NCI-H510A (cell line): Measurements from ENCODE around the gene ABCA10.
"Not testable (repeated sequence)": the region's sequence is repeated elsewhere in the genome, so short reads cannot be mapped to it uniquely, and the experiment has no call there.

Source experiments
- DNase-seq: peaks from one replicate; lab custom pipeline; 2025; lab: John Stamatoyannopoulos, UW

The ABCA10 gene

DNA sequence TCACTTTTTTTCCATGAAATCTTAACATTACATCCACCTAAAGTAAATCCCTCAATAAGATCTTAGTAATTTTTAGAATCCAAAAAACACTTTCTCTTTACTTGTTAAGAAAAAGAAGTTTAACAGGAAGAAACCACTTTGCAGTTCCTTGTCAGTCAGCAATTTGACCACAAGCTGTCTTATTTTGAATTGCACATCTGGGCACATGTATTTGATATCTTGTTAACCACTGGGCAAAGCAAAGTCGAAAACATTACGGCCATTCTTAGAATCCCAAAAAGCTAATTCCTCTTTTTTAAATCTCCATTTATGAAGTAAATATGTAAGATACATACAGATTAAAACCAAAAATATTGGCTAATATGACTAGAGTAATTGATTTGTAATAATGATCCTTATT, 1.1 kb downstream of the ABCA10 start:
- no peak for DNase-seq

DNA sequence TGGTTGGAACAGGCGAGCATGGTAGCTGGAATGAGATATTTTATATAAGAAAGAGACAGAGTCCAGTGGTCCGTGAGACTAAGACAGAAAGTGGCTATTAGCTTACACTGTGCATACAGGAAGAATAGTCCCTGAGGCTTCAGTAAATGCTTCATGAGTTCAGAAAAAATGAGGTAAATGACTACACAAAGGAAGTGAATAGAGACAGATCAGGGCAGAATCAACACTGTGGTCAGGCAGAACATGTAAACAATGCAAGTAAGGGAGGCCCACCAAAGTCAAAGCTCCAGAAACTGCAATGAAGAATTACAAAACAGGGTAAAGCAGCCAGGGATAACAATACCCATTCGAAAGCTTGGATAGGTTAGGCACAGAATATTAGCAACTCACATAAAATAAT, 4.8 kb downstream of the ABCA10 start:
- DNase-seq = no peak

GRCh38 chr17:69222707-69223258, 5.8 kb downstream of the ABCA10 start:
- DNase-seq = no peak

DNA sequence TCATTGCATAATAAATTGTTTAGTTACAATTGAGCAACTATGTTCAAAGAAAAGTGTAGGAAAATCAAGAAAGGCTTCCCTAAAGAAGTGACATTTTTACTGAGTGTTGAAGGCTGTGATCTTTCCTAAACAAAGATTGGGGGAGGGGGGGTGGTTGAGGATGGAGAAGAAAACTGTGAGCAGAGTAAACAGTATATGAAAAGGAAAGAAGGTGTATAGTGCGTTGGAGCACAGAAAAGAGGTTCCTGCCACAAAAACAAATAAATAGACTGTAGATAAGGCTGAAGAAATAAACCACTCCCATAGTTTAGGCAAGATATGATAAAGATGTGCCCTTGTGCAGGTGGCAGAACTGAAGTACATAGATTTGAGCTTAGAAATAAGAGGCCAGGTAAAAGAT, 8.5 kb downstream of the ABCA10 start:
- DNase-seq = no peak

GRCh38 chr17:69218986-69219385, 9.6 kb downstream of the ABCA10 start:
- DNase-seq = no peak

DNA sequence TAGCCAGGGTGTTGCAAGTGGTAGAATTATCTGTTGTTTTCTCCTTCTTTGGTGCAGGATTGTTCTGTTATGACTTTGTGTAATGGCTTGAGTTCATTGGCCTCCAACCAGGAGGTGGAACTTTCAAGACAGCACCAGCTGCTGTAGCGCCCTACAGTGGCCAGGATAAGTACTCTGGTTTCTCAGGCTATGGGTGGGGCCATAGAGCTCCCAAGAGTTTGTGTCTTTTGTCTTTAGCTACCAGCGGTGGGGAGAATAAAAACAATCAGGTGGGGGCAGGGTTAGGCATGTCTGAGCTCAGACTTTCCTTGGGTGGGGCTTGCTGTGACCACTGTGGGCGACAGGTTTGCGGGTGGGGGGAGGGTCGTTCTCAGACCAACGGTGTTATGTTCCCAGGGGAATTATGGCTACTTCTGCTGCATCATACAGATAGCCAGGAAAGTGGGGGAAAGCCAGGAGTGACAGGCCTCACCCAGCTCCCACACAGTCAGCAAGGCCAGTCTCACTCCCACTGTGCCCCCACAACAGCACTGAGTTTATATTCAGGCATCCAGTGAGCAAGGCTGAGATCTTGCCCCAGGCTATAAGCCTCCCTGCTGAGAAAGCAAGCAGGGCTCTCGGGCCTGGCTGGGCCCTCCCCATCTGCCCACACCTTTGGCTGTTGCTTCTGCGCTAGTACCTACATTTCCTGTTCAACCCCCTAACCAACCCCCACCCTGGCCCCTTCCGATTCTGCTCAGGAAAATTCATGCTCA, 15.4 kb downstream of the ABCA10 start:
- no peak for DNase-seq

GRCh38 chr17:69208640-69209039, 20.0 kb downstream of the ABCA10 start:
- DNase-seq = no peak

GRCh38 chr17:69207151-69207550, 21.5 kb downstream of the ABCA10 start:
- no peak for DNase-seq

DNA sequence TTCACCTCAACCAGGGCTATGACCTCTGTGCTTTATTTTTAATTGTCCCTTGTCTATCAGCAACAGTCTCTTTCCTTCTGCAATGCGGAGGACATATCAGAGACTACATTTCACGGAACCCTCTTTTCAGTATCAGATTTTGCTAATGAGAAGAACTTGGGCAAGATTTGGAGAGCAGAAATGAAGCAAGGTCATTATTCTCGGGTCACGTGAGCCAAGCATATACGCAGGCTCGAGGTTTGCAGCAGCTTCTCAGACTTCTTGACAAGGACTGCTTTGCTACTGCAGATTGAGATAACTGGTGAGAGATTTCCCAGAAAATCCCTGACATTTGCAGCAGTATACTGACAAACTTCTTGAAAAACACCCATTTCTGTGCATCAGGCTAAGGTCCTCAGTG, 30.4 kb downstream of the ABCA10 start:
- no peak for DNase-seq

- not testable (repeated sequence) for DNase-seq
Observed at GRCh38 chr17:69196105-69196653, 32.4 kb downstream of the ABCA10 start.

GRCh38 chr17:69192754-69193153, 35.9 kb downstream of the ABCA10 start:
- DNase-seq = no peak

DNA sequence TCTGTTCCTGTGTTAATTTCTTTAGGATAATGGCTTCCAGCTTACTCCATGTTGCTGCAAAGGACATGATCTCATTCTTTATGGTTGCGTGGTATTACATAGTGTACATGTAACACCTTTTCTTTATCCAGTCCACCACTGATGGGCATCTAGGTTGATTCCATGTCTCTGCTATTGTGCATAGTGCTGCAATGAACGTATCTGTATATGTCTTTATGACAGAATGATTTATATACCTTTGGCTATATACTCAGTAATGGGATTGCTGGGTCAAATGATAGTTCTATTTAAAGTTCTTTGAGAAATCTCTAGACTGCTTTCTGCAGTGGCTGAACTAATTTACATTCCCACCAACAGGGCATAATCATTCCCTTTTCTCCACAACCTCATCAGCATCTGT, 39.8 kb downstream of the ABCA10 start:
- DNase-seq = no peak

DNA sequence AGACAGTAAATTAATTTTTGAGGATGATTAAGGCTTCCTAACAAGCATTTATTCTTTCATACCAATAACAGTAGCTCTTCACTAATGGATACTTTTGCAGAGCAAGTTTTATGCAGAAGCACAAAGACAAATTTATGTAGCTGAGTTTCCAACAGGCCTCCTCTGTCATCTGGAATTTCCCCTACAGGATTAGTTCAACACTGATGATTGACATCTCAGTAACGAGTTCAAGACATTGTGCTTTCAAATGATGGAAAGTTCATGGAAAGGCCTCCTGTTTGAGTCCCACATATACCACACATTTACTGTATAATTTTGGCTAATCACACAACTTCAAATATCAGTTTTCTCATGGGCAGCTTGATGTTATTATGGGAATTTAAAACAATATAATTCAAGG, 40.6 kb downstream of the ABCA10 start:
- DNase-seq = no peak

DNA sequence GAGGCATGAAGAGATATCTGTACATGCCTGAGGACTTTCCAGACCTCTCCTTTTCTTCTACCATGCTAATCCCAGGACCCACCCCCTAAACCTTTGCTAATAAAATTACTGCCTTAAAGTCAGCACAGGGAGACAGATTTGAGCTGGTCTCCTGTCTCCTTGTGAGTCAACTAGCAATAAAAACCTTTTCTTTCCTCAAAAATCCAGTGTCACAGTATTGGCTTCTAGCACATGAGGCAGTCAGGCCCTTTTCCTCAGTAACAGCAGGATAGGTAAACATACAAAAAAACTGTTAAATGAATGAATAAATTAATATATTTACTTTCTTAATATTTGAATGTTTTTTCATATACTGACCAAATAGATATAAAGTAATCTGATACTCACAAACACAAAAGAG, 41.3 kb downstream of the ABCA10 start:
- no peak for DNase-seq

GRCh38 chr17:69179227-69179952, 49.2 kb downstream of the ABCA10 start:
- DNase-seq = no peak

- DNase-seq = no peak
Observed at GRCh38 chr17:69176457-69176795, 52.2 kb downstream of the ABCA10 start.

DNA sequence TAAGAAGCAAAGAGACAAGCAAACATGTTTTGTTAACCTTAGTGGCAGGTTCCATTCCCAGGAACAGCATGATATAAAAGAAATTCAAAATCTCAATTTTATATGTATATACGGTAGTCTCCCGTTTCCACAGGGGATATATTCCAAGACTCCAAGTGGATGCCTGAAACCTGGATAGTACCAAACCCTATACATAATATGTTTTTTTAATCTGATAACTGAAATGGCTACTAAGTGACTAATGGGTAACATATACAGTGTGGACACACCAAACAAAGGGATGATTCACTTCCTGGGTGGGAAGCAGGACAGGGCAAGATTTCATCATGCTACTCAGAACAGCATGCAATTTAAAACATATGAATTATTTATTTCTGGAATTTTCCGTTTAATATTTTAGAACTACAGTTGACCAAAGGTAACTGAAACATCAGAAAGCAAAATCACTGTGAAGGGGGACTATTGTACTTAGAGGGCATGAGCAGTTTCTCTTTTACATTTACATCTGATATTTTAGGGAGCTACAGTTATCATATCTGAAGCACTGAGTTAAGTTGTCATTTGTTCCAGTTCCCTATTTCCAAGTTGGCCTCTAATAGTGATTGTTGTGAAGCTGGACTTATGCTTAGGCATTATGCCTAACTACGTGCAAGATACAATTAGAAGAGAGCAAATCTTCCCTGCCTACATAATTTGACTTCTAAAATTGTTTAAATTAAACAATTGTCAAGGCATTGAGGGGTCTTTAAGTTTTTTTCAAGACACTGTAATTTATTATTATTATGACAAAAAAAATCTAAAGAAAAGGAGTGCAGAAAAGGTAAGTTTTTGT, 52.8 kb downstream of the ABCA10 start:
- no peak for DNase-seq

DNA sequence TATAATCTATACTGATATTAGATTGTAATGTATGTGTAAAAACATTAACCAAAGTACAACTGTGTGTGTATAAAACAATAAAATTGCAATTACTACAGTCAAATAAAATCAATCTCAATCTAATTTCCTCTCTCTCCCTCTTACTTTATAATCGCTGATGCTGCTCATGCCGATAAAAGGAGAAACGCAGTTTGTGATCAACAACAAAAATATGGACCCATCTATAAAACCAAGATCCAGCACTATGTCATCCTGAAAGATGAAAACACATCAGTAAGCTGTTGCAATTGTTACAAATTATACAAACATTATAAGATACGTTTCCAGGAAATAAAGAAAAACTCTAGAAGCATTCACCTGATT, 53.4 kb downstream of the ABCA10 start:
- no peak for DNase-seq

GRCh38 chr17:69173118-69173517, 55.5 kb downstream of the ABCA10 start:
- DNase-seq = no peak

GRCh38 chr17:69170377-69170776, 58.2 kb downstream of the ABCA10 start:
- DNase-seq = no peak

- DNase-seq = not testable (repeated sequence)
Observed at GRCh38 chr17:69168642-69169041, 60.0 kb downstream of the ABCA10 start.

DNA sequence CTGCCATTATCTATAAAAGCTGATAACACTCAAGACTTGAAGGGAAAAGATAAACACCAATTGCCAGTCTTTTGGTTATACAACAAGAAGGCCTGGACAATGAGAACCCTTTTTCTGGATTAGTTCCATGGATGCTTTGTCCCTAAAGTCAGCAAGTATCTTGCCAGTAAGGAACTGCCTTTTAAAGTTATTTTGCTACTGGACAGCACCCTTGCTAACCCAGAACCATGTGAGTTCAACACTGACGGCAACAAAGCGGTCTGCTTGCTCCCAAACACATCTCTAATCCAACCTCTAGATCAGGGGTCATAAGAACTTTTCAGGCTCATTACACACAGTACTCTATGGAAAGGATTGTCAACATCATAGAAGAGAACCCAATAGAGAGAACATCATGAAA, 61.7 kb downstream of the ABCA10 start:
- DNase-seq = no peak
